NCI-H2171 treated with DMSO at 0.1 percent for 48 hours (cell line): ENCODE measurements around the gene PAPSS2.
"Not testable (repeated sequence)": the region's sequence is repeated elsewhere in the genome, so short reads cannot be mapped to it uniquely, and the experiment has no call there.

ENCODE experiments used
- DNase-seq: peaks from one replicate; lab custom pipeline; 2025; lab: John Stamatoyannopoulos, UW

The PAPSS2 gene

GRCh38 chr10:87706731-87707130 is 47.1 kb downstream of the PAPSS2 start:
- no peak for DNase-seq

GRCh38 chr10:87707254-87707653 is 47.6 kb downstream of the PAPSS2 start:
- no peak for DNase-seq

DNA sequence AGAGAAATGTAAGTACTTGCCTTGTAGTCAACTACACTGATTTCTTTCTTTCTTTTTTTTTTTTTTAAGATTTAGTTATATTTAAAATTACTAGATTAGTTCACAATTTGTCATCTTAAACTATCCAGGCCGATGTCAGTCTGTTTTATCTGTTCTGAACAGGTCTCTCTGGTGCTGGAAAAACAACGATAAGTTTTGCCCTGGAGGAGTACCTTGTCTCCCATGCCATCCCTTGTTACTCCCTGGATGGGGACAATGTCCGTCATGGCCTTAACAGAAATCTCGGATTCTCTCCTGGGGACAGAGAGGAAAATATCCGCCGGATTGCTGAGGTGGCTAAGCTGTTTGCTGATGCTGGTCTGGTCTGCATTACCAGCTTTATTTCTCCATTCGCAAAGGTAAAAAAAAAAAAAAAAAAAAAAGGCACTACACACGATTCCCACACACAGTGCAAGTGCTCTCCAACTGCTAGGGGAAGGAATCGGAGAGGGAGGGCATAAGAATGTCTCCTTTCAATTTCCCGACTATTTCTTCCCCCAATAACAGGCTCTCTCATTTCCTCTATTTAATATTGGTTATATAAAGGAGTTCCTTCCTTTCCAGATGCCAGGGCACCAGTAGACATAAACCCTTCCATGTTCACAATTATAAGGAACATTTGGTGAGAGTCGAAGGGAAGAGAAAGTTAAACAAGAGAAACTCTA is 53.4 kb downstream of the PAPSS2 start:
- DNase-seq = peak; percentile 17

- DNase-seq = no peak
These were observed 54.0 kb downstream of the PAPSS2 start for GRCh38 chr10:87713707-87714106.

- DNase-seq = no peak
These were observed 56.1 kb downstream of the PAPSS2 start for GRCh38 chr10:87715552-87716347.

GRCh38 chr10:87716348-87716670 is 56.6 kb downstream of the PAPSS2 start:
- DNase-seq = no peak

GRCh38 chr10:87720665-87721064 is 61.0 kb downstream of the PAPSS2 start:
- DNase-seq = no peak

- no peak for DNase-seq
These were observed 62.1 kb downstream of the PAPSS2 start for GRCh38 chr10:87721781-87722180.

DNA sequence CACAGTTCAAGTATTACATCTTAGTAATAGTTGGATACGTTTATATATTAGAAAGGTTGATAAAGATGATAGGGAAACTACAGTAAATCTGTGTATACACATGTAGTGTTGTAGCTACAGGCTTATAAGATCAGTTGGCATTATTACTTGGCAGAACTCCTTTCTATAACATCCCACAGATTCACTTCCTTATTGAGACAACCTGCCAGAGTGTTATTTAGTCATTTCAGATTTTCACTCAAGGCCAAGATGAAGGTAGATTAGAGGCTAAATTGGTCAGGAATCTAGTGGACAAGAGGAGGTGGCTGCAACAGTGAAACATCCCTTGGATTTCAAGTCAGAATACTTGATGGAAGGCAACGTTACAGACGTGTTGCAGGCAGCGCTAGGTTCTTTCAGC is 63.0 kb downstream of the PAPSS2 start:
- DNase-seq = no peak

GRCh38 chr10:87723500-87723899 is 63.8 kb downstream of the PAPSS2 start:
- no peak for DNase-seq

DNA sequence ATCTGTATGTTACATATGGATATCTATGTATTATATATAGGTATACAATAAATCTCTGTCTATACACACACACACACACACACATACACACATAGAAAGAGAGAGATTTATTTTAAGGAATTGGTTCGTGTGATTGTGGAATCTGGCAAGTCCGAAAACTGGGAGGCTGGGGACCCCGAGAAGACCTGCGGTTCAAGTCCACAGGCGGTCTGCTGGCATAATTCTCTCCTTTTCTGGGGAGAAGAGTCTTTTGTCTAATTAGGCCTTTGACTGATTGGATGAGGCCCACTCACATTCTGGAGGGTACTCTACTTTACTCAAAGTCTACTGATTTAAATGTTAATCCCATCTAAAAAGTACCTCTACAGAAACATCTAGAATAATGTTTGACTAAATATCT is 65.1 kb downstream of the PAPSS2 start:
- DNase-seq = no peak

DNA sequence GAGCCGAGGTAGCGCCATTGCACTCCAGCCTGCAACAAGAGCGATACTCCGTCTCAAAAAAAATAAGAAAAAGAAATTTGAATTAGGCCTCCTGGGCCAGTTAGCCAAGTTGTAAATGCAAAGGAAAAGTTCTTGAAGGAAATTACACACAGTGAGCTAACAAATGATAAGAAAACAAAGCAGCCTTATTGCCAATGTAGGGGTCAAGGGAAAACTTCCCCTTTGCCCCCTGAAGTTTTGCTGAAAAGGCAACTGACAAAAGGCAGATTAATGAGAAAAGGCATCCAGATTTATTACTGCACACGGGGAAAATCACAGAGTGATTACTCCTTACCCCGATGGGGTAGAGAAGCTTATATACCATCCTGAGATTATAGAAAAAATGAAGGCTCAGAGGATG is 70.3 kb downstream of the PAPSS2 start:
- no peak for DNase-seq

- DNase-seq = no peak
These were observed 73.4 kb downstream of the PAPSS2 start for GRCh38 chr10:87733081-87733480.

DNA sequence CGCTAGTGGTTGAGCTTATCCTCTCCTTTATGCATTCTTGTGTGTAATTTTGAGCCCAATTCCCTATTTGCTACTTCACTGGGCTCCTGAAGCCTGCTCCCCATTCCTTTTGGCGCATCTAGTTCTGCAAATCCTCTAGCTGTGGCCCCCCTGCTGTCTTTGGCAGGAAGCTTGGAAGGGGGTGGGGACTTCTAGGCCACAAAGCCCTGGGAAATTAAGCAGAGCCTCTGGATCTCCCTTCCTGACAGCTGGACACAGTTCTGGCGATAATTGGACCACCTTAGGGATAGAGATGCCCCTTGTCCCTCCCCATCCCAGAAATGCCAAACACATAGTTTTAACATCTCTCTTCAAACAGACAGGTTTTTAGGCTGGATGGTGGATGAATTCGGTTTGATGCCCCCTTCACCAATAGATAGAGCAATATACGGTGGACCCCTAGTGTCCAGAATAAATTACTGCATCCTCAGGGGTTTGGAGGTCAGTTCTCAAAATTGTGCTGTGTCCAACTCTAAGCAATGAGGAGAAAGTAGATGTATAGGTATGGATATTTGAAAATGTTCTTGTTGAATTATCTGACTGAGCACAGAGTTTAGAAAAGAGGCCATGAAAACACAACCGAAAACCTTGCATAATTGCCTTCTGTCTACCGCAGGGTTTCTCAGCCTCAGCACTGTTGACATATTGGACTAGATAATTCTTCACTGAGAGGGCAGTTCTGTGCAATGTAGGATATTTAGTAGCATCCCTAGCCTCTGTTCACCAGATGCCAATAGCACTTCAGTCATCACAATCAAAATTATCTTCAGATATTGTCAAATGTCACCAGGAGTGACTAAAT is 75.5 kb downstream of the PAPSS2 start:
- DNase-seq = peak; percentile 21

DNA sequence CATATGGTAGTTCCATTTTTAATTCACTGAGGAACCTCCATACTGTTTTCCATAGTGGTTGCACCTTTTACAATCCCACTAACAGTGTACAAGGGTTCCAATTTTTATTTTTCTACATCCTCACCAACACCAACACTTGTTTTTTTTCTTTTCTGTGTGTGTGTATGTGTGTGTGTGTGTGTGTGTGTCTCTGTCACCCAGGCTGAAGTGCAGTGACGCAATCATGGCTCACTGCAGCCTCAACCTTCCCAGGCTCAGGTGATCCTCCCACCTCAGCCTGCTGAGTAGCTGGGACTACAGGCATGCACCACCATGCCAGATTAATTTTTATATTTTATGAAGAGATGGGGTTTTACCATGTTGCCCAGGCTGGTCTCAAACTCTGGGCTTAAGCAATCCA is 78.6 kb downstream of the PAPSS2 start:
- DNase-seq = not testable (repeated sequence)

GRCh38 chr10:87739703-87740102 is 80.0 kb downstream of the PAPSS2 start:
- no peak for DNase-seq

- no peak for DNase-seq
These were observed 80.6 kb downstream of the PAPSS2 start for GRCh38 chr10:87740254-87740655.

- DNase-seq = not testable (repeated sequence)
These were observed 83.4 kb downstream of the PAPSS2 start for GRCh38 chr10:87742992-87743610.

GRCh38 chr10:87744606-87745005 is 84.9 kb downstream of the PAPSS2 start:
- DNase-seq = no peak

- no peak for DNase-seq
These were observed 87.2 kb downstream of the PAPSS2 start for GRCh38 chr10:87746911-87747310.

GRCh38 chr10:87748244-87748643 is 88.6 kb downstream of the PAPSS2 start:
- DNase-seq = not testable (repeated sequence)

DNA sequence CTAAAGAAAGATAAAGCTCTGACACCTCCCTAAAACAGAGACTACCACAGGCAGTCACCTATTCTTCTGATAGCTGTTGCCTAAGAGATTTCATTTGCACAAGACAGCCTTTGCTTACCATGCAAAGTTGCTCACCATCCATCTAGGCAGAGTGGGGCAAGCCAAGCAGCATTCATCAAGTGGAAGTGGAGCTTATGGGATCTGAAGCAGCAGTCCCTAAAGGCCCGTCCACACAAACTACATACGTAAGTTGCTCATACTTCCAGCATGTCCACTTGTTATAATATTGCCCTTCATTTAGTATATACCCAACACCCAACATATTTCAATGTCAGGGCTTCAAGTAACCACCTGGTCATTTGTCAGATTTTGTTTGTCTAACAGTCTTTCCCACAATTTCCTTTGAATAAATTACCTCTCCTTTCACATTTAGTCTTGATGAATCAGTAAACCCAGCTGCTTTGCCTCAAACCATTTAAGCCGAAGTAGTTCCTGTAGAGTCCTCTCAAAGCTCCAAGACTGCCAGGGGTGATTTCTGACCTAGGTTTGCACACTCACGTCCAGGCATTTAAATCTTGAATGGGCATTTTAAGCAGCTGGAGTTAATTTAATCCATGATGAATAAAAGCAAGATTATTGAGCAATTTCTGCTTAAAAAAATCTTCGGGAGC is 90.5 kb downstream of the PAPSS2 start:
- DNase-seq = no peak
